OCI-M2 (cell line): ENCODE data around the gene MEGF6.
"Not testable (repeated sequence)": the region's sequence is repeated elsewhere in the genome, so short reads cannot be mapped to it uniquely, and the experiment has no call there.

ENCODE experiments used
- DNase-seq: peaks from one replicate; lab custom pipeline; 2025; ENCODE audit not compliant: unreplicated experiment; lab: John Stamatoyannopoulos, UW

The MEGF6 gene

DNA sequence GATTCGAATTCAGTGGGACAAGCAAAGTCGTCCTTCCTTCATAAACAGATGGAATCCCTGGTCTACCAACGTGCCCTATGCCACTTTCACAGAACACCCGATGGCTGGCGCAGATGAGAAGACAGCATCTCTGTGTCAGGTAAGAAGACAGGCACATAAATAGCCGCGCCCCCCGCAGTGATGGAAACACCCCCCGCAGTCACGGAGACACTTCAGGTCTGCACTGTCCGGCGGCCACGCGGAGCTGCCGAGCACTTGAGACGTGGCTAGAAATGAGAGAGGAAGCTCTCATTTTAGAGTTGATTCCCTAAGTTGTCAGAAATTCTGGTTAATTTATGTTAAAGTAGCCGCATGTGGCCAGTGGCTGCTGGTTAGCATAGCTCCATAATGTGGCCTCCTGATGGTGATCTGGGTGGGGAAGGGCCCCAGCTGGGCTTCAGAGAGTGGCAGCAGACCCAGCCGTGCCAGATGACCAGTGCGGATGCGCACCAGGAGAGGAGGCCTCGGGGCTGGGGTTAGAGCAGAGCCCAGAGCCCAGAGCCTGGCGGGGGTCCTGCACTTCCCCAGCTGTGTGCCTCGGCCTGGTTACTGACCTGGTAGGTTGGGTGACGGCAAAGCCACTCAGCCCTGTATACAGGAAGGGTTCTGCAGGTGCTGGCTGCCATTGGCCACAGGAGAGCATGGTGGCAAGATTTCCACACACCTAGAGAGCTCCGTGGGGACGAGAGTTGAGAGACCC is 16.4 kb upstream of the MEGF6 start:
- DNase-seq, result no peak

DNA sequence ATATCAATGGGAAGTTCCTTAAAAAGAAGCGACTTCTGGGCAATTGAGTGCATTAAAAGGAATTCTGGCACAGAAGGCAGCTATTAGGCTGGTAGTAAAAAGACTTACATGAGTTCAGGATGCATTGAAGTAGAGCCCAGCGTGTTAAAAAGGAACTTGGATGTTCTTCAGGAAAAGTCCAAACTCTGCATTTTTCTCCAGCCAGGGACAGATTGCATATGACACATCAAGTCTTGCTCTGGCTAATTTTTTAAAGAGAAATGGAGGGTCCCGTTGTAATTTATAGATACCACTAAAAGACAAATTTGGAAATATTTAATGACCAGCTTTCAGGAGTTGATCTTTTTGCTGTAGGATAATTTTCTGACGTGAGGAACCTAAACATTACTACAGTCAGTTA is 14.7 kb upstream of the MEGF6 start:
- no peak for DNase-seq

DNA sequence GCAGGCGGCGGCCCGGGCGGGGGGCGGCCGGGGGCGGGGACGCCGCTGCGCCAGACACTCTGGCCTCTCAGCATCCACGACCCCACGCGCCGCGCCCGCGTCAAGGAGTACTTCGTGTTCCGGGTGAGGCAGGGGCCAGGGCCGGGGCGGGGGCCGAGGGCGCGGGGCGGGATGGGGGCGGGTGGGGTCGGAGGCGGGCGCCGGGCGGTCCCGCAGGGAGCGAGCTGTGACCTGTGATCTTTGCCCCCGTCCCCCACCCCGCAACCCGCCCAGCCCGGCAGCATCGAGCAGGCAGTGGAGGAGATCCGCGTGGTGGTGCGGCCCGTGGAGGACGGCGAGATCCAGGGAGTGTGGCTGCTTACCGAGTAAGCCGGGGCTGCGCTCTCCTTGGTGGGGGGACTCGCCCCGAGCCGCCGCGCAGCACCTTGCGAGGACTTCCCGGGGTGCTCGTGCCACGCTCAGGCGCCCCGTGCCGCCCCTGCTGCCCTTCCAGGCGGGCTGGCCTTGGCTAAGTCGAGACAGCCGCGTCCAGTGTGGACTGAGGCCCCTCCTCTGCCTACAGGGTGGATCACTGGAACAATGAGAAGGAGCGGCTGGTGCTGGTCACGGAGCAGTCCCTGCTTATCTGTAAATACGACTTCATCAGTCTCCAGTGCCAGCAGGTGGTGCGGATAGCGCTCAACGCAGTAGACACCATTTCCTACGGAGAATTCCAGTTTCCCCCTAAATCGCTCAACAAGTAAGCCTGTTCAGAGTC is 14.0 kb upstream of the MEGF6 start:
- DNase-seq, result peak; percentile 17

DNA sequence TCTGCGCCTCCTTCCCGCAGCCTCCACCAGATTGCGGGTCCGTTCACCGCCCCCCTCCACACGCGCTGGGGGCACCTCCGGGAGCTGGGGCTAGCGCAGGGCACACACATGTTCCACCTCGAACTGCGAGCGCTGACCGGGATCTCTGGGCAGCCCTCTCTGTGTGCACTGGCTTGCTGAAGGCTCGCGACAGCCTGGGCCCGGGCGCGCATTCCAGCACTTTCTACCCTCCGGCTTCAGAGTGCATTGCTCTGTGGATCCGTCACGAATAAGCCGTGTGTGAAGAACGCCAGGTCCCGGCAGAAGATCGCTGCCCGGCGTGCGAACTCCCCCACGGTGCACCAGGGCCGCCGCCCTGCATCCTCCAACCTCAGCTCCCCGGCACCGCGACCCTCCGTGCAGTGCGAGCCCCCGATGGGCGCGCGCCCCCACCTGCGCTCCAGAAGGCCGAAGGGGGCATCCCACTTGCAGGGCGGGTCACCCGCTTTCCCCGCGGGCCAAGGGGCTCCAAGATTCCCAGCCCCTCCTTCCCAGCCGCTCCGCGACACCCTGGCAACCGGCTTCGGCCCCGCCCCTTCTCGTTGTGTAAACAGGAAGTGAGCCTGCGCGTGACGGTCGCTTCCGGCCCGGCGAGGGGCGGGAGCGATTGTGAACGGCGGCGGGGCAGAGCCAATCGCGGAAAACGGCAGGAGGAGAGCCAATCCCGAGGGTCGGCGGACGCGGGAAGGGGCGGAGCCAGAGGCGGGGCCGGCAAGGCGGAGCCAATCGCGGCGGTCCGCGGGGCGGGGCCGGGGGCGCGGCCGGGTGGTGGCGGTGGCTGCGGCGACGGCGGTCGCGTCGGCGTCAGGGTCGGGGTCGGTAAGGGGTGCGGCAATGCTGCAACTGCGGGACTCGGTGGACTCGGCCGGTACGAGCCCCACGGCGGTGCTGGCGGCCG is 13.2 kb upstream of the MEGF6 start, which contains the start of gene TPRG1L:
TPRG1L (plus strand) TSS at position 816 of the 937 bp plus-strand sequence; CDS start at position 874, 58 bp downstream.
- DNase-seq, result peak; percentile 44

DNA sequence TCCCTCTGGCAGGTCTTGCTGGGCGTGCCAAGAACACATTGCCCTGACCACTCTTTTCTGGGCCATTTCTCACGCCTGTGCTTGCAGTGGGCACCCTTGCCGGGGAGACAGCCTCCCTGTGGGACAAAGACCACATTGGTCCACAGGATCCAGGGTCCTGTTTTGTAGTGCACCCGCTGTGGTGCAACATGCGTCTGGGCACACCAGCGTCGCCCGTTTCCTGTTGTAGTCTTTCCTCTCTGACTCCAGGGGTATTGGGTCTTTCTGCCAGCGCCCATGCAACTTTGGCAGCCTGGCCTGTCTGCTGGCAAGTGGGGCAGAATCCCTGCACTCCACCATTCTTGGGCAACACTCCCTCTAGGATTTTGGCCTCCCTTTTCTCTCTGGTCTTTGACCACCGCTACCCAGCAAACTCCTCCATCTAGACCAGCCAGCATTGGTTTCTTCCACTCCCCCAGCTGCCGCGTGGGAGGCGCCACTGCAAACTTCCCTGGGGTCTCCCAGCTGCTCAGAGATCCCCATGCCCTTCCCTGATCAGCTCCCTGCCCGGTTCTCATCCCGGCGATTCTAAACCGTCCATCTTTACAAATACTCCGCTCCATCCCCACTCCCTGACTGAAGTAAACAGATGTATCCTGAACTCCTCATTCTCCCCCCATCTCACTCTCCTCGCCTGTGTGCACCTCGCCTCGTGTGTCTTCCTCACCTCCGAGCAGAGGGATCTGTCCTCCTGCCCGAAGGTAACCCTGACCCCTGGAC is 12.3 kb upstream of the MEGF6 start:
- DNase-seq, result no peak

DNA sequence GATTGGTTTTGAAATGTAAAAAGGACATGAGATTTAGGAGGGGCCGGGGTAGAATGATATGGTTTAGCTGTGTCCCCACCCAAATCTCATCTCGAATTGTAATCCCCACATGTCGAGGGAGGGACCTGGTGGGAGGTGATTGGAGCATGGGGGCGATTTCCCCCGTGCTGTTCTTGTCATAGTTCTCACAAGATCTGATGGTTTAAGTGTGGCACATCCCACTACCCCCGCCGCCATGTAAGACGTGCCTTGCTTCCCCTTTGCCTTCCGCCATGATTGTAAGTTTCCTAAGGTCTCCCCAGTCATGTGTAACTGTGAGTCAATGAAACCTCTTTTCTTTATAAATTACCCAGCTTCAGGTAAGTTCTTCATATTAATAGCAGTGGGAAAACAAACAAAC is 10.8 kb upstream of the MEGF6 start:
- not testable (repeated sequence) for DNase-seq

DNA sequence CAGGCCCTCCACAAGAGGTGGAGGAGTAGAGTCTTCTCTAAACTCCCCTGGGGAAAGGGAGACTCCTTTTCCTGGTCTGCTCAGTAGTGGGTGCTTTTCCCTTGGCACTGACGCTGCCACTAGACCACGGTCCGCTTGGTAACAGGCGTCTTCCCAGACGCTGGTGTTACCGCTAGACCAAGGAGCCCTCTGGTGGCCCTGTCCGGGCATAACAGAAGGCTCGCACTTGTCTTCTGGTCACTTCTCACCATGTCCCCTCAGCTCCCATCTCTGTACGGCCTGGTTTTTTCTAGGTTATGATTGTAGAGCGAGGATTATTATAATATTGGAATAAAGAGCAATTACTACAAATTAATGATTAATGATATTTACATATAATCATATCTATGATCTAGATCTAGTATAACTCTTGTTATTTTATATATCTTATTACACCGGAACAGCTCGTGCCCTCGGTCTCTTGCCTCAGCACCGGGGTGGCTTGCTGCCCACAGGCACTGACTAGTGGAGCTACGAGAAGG is 9.9 kb upstream of the MEGF6 start:
- DNase-seq, result not testable (repeated sequence)

DNA sequence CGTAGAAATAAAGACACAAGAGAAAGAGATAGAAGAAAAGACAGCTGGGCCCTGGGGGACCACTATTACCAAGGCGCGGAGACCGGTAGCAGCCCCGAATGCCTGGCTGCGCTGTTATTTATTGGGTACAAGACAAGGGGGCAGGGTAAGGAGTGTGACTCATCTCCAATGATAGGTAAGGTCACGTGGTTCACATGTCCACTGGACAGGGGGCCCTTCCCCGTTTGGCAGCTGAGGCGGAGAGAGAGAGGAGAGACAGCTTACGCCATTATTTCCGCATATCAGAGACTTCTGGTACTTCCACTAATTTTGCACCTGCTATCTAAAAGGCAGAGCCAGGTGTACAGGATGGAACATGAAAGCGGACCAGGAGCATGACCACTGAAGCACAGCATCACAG is 9.4 kb upstream of the MEGF6 start:
- DNase-seq, result no peak

DNA sequence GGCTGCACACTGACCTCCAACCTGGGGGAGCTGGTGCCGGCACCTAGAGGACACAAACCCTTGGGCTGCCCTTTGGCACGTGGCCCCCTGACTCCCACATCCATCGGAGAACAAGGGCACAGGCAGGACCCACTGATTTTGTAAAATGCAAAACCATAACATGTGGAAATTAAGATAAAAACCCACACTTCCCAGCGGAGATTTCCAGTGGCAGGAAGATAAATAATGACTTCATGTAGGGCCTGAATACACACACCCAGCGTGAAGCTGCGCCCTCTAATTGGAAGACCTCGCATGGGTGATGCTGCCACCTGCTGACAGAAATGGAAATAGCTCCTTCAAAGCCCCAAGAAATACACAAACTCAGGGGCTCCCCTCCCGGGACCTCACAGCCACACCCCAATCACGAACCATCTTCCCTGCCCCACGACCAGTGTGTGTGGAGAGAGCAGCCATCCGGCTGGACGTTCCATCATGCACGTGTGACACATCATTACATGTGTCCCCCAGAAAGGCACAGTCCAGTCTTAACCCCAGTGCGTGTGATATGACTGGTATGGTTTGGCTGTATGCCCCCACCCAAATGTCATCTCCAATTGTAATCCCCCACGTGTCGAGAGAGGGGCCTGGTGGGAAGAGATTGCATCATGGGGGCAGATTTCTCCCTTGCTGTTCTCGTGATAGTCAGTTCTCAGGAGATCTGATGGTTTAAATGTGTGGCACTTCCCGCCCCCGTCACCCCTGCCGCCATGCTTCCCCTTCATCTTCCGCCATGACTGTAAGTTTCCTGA is 7.8 kb upstream of the MEGF6 start:
- DNase-seq, result no peak

DNA sequence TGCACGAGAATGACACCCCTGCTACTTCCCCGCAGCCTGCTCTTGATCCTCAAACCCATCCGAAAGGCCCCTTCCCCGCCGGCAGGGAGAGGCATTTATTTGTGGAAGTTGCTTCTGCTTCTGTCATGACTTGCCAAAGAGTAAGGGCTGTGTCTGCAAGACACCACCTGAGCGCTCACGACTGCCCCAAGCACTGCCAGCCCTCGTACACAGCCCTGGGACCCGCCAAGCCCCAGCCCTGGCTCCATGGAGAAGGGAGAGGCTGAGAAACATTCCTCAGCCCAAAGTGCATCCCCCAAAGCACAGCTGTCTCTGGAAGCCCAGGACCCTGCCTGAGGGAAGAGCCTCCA is 7.2 kb upstream of the MEGF6 start:
- DNase-seq, result no peak

DNA sequence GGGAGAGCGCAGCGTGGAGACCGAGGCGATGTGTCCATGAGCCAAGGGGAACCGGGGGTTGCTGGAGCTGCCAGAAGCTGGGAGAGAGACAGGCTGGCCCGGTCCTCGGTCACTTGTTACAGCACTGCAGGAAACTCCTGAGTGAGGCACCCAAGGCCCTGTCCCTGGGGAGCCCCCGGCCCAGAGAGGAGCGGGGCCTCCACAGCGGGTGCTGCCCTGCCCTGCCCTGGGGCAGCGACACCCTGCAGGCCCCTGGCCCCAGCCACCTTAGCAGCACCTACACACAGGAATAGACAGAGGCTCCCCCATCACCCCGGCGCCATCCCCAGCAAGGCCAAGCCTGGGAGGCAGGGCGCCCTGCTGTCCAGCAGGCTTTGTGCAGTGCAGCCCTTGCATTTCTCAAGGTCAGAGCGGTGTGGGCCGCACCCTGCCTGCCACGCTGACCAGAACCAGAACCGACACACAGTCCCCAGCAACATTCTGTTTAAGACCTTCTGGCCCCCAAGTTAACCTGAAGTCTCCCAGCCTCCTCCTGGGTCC is 6.6 kb upstream of the MEGF6 start:
- no peak for DNase-seq

DNA sequence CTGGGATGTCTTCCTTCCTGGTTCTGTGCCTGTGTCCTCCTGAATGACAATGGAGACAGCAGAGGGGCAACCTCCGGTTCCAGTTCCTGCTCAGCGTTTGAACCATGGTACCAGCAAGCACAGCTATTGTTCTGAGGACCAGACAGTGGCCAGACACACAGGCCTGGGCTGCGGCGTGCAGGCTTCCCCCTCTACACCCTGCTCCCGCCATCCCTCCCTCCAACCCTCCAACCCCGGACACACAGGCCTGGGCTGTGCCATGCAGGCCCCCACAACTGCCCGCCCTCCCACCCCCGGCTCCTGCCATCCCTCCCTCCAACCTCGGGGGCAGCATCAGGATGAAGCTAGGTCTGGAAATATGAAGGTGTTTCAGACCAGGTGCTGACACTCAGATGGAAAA is 5.6 kb upstream of the MEGF6 start:
- DNase-seq, result no peak

DNA sequence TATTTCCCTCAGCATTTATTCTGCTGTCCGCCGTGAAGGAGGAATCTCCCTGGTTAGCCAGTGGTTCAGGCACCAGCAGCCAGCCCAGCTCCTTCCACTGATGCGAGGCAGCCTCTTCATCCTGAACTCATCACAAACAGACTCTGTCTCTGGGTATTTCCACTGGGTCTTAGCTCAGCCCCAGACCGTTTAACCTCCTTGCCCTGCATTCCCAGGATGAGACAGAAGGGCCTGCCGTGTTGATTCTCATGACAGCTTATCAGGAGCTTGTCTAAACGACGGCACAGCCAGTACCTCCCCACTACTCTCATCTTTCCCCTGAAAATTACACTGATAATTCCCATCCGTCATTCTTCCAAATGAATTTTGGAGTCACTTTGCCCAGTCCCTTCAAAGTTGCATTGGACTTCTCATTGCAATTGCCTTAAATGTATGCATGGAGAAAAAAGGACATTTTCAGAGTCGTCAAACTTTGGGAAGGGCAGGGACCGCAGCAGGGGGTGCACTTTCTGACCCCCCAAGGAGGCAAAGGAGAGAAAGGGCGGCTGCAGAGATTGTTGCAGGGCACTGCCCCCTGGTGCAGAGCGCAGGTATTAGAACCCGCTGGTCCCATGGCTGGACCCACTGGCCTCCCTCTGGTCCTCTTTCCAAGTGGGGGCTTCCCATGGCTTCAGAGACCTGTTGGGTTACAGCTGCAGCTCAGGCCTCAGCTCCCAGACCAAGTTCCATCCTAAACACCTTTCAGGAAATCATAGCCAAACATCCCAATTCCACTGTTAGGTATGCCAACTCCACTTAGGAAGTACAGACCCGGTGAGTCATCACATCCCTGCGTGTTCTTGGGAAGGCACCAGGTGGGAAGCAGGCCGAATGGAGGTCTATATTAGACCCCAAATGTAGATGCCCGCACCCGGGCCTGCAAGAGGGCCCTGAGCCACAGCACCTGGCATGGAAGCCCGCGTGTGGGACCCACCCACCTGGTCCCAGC is 3.7 kb upstream of the MEGF6 start:
- no peak for DNase-seq

DNA sequence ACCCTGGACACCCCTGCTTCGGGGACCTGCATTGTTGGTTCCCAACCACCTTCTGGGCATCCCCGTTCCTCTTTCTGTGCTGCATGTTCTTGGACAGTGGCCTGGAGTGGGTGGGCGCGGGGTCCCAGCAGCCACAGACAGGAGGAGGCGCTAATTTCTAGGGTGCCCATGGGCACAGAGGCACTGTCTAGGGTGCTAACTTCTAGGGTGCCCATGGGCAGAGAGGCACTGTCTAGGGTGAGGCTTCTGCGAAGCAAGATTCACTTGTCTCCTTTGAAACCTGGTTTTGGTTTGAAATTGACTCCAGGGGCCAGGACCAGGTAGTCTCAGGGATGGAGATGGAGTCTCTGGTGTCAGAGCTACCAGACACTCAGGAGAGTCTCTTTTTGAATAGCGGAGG is 815 bp upstream of the MEGF6 start:
- no peak for DNase-seq

DNA sequence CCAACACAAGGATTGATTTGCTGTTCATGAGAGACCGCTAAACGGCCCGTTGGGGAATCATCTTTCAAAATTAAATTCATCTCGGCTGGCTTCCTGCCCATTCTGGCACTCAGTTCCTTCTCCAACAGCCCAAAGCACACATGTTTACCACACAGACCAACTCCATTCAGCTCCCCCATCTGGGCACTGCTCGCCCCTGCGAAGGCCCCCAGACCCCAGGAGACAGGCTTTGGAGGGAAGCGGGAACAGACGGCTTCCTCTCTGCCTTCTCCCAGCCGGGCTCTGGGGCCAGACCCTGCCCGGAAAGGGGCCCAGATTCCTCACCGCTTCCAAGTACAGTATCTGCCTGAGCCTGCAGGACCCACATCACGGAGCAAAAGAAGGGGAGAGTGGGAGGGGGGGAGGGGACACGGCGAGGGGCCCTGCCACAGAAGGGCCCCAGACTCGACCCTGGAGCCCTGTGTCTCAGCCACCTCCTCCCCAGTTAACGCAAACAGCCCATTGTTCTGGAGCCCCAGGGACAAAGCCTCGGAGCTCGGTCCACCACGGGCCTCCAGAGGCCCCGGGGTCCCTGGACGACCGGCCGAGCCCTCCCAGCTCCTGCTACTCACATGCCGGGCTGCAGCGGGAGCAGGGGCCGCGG is 660 bp downstream of the MEGF6 start:
- no peak for DNase-seq

DNA sequence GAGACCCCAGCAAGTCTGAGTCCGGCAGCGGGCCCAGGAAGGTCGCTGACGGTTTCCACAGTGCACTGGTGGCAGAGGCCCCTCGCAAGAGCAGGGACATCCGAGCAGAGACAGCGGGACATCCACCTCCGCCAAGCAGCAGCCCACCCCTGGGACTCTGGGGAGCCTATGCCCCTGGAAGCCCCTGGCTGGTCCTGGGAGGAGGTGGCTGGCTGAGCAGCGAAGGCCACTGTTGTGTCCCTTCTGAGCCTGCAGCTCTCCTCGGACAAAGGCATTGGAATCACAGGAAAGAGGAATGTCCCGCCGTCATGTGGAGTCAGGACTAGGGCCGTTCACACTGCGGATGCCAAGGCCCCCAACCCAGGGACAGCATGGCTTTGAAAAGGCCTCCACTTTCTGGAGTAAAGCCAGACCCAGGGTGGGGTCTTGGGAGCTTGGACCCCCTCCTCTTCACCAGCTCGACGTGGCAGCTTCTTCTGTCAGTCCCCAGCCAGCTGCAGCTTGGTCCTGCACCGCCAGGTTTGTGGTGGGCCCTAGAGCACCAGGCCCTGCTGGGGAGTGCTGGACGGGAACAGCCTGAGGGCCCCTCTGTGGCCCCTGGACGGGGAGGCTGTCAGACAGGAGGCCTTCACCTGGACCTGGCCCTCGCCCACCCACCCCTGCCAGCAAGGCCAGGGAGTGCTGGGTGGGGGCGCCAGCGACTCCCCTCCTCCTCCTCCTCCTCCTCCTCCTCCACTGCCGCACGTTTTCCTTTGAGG is 1.4 kb downstream of the MEGF6 start:
- DNase-seq, result no peak
